GM12878 (cell line): ENCODE data around the gene NFAT5.

Experiments
- EP300 ChIP-seq, 2 experiments: fragments of 150-350 bp in 1 of 2; IDR thresholded peaks; 2 replicates each; pipeline ENCODE4 v1.6.1; 2011 to 2012; ENCODE audit warnings: low read depth in 2 of 2, low read length in 2 of 2, borderline replicate concordance in 1 of 2, improper control_type of control experiment in 1 of 2, inconsistent platforms in 1 of 2; ENCODE audit not compliant: control insufficient read depth in 1 of 2
- JUND ChIP-seq: IDR thresholded peaks from 2 replicates; pipeline ENCODE4 v1.6.1; 2012; ENCODE audit warnings: low read depth, mild to moderate bottlenecking, low read length, improper control_type of control experiment, moderate library complexity
- KDM1A ChIP-seq: fragments of 200-600 bp; sonication (generic); IDR thresholded peaks from 2 replicates; pipeline ENCODE4 v1.6.1; 2016; ENCODE audit warnings: borderline replicate concordance
- NFYA ChIP-seq: IDR thresholded peaks from 2 replicates; pipeline ENCODE4 v1.6.1; 2011; ENCODE audit warnings: low read depth, mild to moderate bottlenecking, low read length, improper control_type of control experiment, borderline replicate concordance
- NR2F1 ChIP-seq: fragments of 450-650 bp; conservative IDR thresholded peaks from 2 replicates; pipeline ENCODE4 v1.6.1; 2017; ENCODE audit warnings: mild to moderate bottlenecking
- RAD51 ChIP-seq: fragments of 450-650 bp; IDR thresholded peaks from 2 replicates; pipeline ENCODE4 v1.6.1; 2016; ENCODE audit warnings: moderate library complexity, mild to moderate bottlenecking, inconsistent platforms
- RFX5 ChIP-seq: IDR thresholded peaks from 2 replicates; pipeline ENCODE4 v1.6.1; 2011; ENCODE audit warnings: low read depth, low read length, improper control_type of control experiment
- YBX1 ChIP-seq: fragments of 450-650 bp; IDR thresholded peaks from 2 replicates; pipeline ENCODE4 v1.6.1; 2016; ENCODE audit warnings: antibody characterized with exemption
- ZNF384 ChIP-seq: IDR thresholded peaks from 2 replicates; pipeline ENCODE4 v1.6.1; 2012; ENCODE audit warnings: low read depth, mild to moderate bottlenecking, low read length, improper control_type of control experiment, borderline replicate concordance
- TF ChIP-seq, protein P1 (sequence below), 3 experiments: IDR thresholded peaks in 2 of 3; conservative IDR thresholded peaks in 1 of 3; 2 replicates each; pipeline ENCODE4 v1.5.1; 2011; ENCODE audit warnings: low read depth in 3 of 3, low read length in 3 of 3, mild to moderate bottlenecking in 3 of 3, control low read depth in 2 of 3, moderate library complexity in 2 of 3, inconsistent platforms in 1 of 3, mixed read lengths in 1 of 3; ENCODE audit not compliant: control insufficient read depth in 2 of 3, insufficient read depth in 1 of 3; ENCODE audit errors: extremely low read depth in 1 of 3
- TF ChIP-seq, protein P2 (sequence below): fragments of 450-650 bp; IDR thresholded peaks from 2 replicates; pipeline ENCODE4 v1.6.1; 2017; ENCODE audit warnings: borderline replicate concordance

DNA sequence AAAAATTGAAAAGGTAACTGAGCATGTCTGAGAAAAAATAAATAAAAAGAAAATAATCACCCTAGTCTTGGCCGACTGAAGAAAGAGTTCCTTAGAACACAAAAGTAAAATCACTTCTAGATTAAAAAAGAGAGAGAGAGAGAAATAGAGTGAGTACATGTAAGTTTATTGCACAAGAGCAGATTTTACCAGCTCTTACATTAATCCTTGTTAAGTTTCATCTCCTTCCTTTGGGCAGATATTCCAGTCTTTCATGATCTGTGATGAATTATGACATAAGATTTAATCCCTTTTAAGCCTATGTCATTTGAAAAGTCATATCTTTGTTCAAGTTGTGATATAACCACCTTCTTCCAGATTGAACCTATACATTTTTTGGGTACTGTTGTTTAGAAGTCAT lies 54.8 kb downstream of the NFAT5 start:
- TF ChIP-seq KDM1A (no peak), NFYA (no peak), YBX1 (no peak), NR2F1 (no peak), RFX5 (no peak), JUND (no peak), EP300 (IDR thresholded peaks at IDR 0.05; ENCODE audit: borderline replicate concordance in 1 of 2, control insufficient read depth in 1 of 2, low read depth in 2 of 2, low read length in 2 of 2) (no peak), RAD51 (no peak), ZNF384 (no peak)
- TF ChIP-seq, protein P1, sequence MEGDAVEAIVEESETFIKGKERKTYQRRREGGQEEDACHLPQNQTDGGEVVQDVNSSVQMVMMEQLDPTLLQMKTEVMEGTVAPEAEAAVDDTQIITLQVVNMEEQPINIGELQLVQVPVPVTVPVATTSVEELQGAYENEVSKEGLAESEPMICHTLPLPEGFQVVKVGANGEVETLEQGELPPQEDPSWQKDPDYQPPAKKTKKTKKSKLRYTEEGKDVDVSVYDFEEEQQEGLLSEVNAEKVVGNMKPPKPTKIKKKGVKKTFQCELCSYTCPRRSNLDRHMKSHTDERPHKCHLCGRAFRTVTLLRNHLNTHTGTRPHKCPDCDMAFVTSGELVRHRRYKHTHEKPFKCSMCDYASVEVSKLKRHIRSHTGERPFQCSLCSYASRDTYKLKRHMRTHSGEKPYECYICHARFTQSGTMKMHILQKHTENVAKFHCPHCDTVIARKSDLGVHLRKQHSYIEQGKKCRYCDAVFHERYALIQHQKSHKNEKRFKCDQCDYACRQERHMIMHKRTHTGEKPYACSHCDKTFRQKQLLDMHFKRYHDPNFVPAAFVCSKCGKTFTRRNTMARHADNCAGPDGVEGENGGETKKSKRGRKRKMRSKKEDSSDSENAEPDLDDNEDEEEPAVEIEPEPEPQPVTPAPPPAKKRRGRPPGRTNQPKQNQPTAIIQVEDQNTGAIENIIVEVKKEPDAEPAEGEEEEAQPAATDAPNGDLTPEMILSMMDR (IDR thresholded peaks at IDR 0.05 in 2 of 3, conservative IDR thresholded peaks at IDR 0.05 in 1 of 3; ENCODE audit: control insufficient read depth in 2 of 3, extremely low read depth in 1 of 3, insufficient read depth in 1 of 3, low read depth in 3 of 3, low read length in 3 of 3), result no peak
- TF ChIP-seq, protein P2, sequence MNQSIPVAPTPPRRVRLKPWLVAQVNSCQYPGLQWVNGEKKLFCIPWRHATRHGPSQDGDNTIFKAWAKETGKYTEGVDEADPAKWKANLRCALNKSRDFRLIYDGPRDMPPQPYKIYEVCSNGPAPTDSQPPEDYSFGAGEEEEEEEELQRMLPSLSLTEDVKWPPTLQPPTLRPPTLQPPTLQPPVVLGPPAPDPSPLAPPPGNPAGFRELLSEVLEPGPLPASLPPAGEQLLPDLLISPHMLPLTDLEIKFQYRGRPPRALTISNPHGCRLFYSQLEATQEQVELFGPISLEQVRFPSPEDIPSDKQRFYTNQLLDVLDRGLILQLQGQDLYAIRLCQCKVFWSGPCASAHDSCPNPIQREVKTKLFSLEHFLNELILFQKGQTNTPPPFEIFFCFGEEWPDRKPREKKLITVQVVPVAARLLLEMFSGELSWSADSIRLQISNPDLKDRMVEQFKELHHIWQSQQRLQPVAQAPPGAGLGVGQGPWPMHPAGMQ, result no peak
